ENCODE measurements around the gene VIM. TPM values are rescaled to one million over a fixed set of nuclear protein-coding genes. Genes with fewer than 3 reads are reported as not detected.

Gene VIM
- 100 to 1,000 TPM in 1 of 2 donors, 10 to 100 TPM in 1; 70.1 to 174 TPM for polyA plus RNA-seq

- WGBS, 2 donors: 1% methylated on average over 77 of the region's 77 CpGs
- Histone ChIP-seq H3K9me3 (ENCODE audit: control insufficient read depth in 2 of 2, insufficient read depth in 1 of 2, low read depth in 1 of 2, low read length in 1 of 2) (peaks cover 0 to 6% of the 10 kb centered on the region in 2 donors), H3K4me3 (ENCODE audit: low read depth in 1 of 2, low read length in 2 of 2) (peak within 1 kb of the TSS; percentile 50 to 96), H3K4me1 (ENCODE audit: control insufficient read depth in 2 of 2, insufficient read depth in 2 of 2, low read length in 1 of 2) (peaks cover 0 to 12% of the 10 kb centered on the region in 2 donors), H3K27ac (ENCODE audit: low read depth in 2 of 2, low read length in 1 of 2) (peak within 1 kb of the TSS; percentile 90 to 97), H3K36me3 (ENCODE audit: control insufficient read depth in 2 of 2, insufficient read depth in 2 of 2, low read length in 1 of 2) (no peaks in the 10 kb centered on the region), H3K27me3 (ENCODE audit: control insufficient read depth in 1 of 2, insufficient read depth in 2 of 2, low read length in 2 of 2) (peaks cover 0 to 3% of the 10 kb centered on the region in 2 donors)
Observed at GRCh38 chr10:17228091-17229015, at the start of gene VIM. Gene VIM (plus strand): TSS chr10:17228241. CDS start chr10:17229423, 1,182 bp downstream.

- Histone ChIP-seq H3K4me1 (ENCODE audit: control insufficient read depth in 2 of 2, insufficient read depth in 2 of 2, low read length in 1 of 2) (no peaks in the 10 kb centered on the region), H3K27ac (ENCODE audit: low read depth in 2 of 2, low read length in 1 of 2) (no peak overlapping the region), H3K27me3 (ENCODE audit: control insufficient read depth in 1 of 2, insufficient read depth in 2 of 2, low read length in 2 of 2) (no peaks in the 10 kb centered on the region), H3K4me3 (ENCODE audit: low read depth in 1 of 2, low read length in 2 of 2) (no peak overlapping the region), H3K9me3 (ENCODE audit: control insufficient read depth in 2 of 2, insufficient read depth in 1 of 2, low read depth in 1 of 2, low read length in 1 of 2) (no peaks in the 10 kb centered on the region), H3K36me3 (ENCODE audit: control insufficient read depth in 2 of 2, insufficient read depth in 2 of 2, low read length in 1 of 2) (no peaks in the 10 kb centered on the region)
- WGBS, 2 donors: 84 to 88% methylated on average over 3 of the region's 3 CpGs
Observed at GRCh38 chr10:17179002-17179401, 49.0 kb upstream of the VIM start.

DNA sequence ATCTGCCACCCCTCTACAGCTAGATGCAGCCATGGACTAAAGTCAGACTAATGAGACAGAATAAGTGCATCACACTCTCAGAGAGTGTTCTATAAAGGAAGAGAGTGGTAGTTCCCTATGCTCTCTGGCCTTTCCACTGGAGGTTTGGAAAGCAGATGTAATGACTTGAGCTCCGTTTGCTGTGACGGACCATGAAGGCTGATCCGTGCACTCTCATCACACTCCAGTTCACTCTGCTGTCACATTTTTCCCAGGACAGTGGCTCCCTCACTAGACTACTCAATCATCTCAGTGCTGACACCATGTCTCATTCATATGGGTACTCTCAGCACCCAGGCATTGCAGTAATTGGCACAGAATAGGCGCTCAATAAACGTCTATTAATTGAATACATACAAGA is 46.9 kb upstream of the VIM start:
- WGBS, 2 donors: 88 to 92% methylated on average over 5 of the region's 5 CpGs

DNA sequence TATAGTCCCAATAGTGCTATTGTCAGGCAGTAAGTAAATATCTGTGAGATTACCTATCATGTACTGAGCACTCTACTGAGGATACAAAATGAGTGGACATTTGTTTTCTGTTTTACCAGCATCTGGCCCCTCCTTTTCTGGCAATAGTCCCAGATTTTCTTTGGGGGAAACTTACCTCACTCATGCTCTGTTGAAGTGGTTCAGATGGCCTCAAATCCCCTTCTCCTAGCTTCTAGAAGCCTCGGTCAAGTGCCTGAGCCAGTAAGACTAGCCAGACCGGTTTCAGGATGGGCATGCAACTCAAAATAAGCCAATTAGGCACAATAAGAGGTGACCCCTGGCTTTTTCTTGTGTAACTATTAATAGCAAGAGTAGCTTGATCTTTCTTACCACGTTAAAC is 46.3 kb upstream of the VIM start:
- no peaks in the 10 kb centered on the region for H3K36me3 ChIP-seq (ENCODE audit: control insufficient read depth in 2 of 2, insufficient read depth in 2 of 2, low read length in 1 of 2)
- no peaks in the 10 kb centered on the region for H3K4me1 ChIP-seq (ENCODE audit: control insufficient read depth in 2 of 2, insufficient read depth in 2 of 2, low read length in 1 of 2)
- no peak overlapping the region for H3K27ac ChIP-seq (ENCODE audit: low read depth in 2 of 2, low read length in 1 of 2)
- WGBS, 2 donors: 70 to 71% methylated on average over 3 of the region's 3 CpGs
- H3K4me3 ChIP-seq (ENCODE audit: low read depth in 1 of 2, low read length in 2 of 2): no peak overlapping the region
- H3K27me3 ChIP-seq (ENCODE audit: control insufficient read depth in 1 of 2, insufficient read depth in 2 of 2, low read length in 2 of 2): no peaks in the 10 kb centered on the region
- H3K9me3 ChIP-seq (ENCODE audit: control insufficient read depth in 2 of 2, insufficient read depth in 1 of 2, low read depth in 1 of 2, low read length in 1 of 2): no peaks in the 10 kb centered on the region

More for the DNA sequence above, 46.9 kb upstream of the VIM start:
- H3K4me1 ChIP-seq (ENCODE audit: control insufficient read depth in 2 of 2, insufficient read depth in 2 of 2, low read length in 1 of 2): no peaks in the 10 kb centered on the region
- H3K27ac ChIP-seq (ENCODE audit: low read depth in 2 of 2, low read length in 1 of 2): no peak overlapping the region
- H3K27me3 ChIP-seq (ENCODE audit: control insufficient read depth in 1 of 2, insufficient read depth in 2 of 2, low read length in 2 of 2): no peaks in the 10 kb centered on the region
- no peak overlapping the region for H3K4me3 ChIP-seq (ENCODE audit: low read depth in 1 of 2, low read length in 2 of 2)
- no peaks in the 10 kb centered on the region for H3K9me3 ChIP-seq (ENCODE audit: control insufficient read depth in 2 of 2, insufficient read depth in 1 of 2, low read depth in 1 of 2, low read length in 1 of 2)
- H3K36me3 ChIP-seq (ENCODE audit: control insufficient read depth in 2 of 2, insufficient read depth in 2 of 2, low read length in 1 of 2): no peaks in the 10 kb centered on the region

DNA sequence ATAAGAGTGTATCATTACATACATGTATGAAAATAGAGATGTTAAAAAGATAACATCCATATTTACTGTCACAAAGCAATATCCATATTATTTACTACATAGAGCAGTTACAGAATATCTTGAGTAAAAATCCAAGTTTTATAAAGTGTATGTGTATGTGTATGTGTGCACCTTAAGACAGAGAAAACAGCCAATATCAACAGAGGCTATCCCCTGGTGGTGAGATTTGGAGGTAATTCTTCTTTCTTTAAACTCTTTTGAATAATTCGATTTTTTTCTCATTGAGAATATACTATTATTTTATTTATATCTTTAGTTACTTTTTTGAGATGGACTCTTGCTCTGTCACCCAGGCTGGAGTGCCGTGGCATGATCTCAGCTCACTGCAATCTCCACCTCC is 44.9 kb upstream of the VIM start:
- H3K27me3 ChIP-seq (ENCODE audit: control insufficient read depth in 1 of 2, insufficient read depth in 2 of 2, low read length in 2 of 2): no peaks in the 10 kb centered on the region
- H3K4me1 ChIP-seq (ENCODE audit: control insufficient read depth in 2 of 2, insufficient read depth in 2 of 2, low read length in 1 of 2): no peaks in the 10 kb centered on the region
- no peaks in the 10 kb centered on the region for H3K36me3 ChIP-seq (ENCODE audit: control insufficient read depth in 2 of 2, insufficient read depth in 2 of 2, low read length in 1 of 2)
- H3K27ac ChIP-seq (ENCODE audit: low read depth in 2 of 2, low read length in 1 of 2): no peak overlapping the region
- H3K9me3 ChIP-seq (ENCODE audit: control insufficient read depth in 2 of 2, insufficient read depth in 1 of 2, low read depth in 1 of 2, low read length in 1 of 2): no peaks in the 10 kb centered on the region
- 94 to 95% methylated on average over 2 of the region's 2 CpGs for WGBS, 2 donors
- H3K4me3 ChIP-seq (ENCODE audit: low read depth in 1 of 2, low read length in 2 of 2): no peak overlapping the region

- Histone ChIP-seq H3K9me3 (ENCODE audit: control insufficient read depth in 2 of 2, insufficient read depth in 1 of 2, low read depth in 1 of 2, low read length in 1 of 2) (no peaks in the 10 kb centered on the region), H3K4me1 (ENCODE audit: control insufficient read depth in 2 of 2, insufficient read depth in 2 of 2, low read length in 1 of 2) (no peaks in the 10 kb centered on the region), H3K4me3 (ENCODE audit: low read depth in 1 of 2, low read length in 2 of 2) (no peak overlapping the region), H3K27ac (ENCODE audit: low read depth in 2 of 2, low read length in 1 of 2) (no peak overlapping the region), H3K27me3 (ENCODE audit: control insufficient read depth in 1 of 2, insufficient read depth in 2 of 2, low read length in 2 of 2) (no peaks in the 10 kb centered on the region), H3K36me3 (ENCODE audit: control insufficient read depth in 2 of 2, insufficient read depth in 2 of 2, low read length in 1 of 2) (no peaks in the 10 kb centered on the region)
- 98 to 99% methylated on average over 3 of the region's 3 CpGs for WGBS, 2 donors
Observed at GRCh38 chr10:17185873-17186272, 42.2 kb upstream of the VIM start.

DNA sequence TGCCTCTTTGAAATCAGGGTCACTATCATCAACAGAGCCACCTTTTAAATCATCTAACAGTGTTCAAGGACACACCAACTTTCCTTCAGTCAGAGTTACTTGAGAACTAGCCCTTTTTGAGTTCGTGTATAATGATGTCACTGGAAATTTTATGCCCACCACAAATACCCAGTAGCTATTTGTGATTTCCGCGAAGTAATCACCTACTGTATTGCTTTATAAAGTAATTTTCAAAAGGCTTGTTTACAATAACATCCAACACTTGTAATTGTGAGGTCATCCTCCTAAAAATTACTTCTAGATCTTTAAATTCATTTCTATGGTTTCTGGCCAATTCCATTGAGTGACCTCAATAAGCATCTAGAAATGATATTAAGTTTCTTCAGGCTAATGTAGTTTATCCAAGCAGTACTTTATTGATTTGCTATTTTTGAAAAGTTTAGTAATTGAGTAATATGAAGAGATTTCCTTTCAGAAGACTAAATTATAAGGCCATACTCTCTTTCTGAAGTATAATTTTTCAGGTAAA is 39.3 kb upstream of the VIM start:
- 88 to 92% methylated on average over 3 of the region's 3 CpGs for WGBS, 2 donors
- no peaks in the 10 kb centered on the region for H3K27me3 ChIP-seq (ENCODE audit: control insufficient read depth in 1 of 2, insufficient read depth in 2 of 2, low read length in 2 of 2)
- H3K36me3 ChIP-seq (ENCODE audit: control insufficient read depth in 2 of 2, insufficient read depth in 2 of 2, low read length in 1 of 2): no peaks in the 10 kb centered on the region
- H3K4me3 ChIP-seq (ENCODE audit: low read depth in 1 of 2, low read length in 2 of 2): no peak overlapping the region
- H3K9me3 ChIP-seq (ENCODE audit: control insufficient read depth in 2 of 2, insufficient read depth in 1 of 2, low read depth in 1 of 2, low read length in 1 of 2): no peaks in the 10 kb centered on the region
- no peak overlapping the region for H3K27ac ChIP-seq (ENCODE audit: low read depth in 2 of 2, low read length in 1 of 2)
- H3K4me1 ChIP-seq (ENCODE audit: control insufficient read depth in 2 of 2, insufficient read depth in 2 of 2, low read length in 1 of 2): no peaks in the 10 kb centered on the region

GRCh38 chr10:17190602-17191001 is 37.4 kb upstream of the VIM start:
- WGBS, 2 donors: 89% methylated on average over 2 of the region's 2 CpGs
- H3K4me1 ChIP-seq (ENCODE audit: control insufficient read depth in 2 of 2, insufficient read depth in 2 of 2, low read length in 1 of 2): no peaks in the 10 kb centered on the region
- H3K36me3 ChIP-seq (ENCODE audit: control insufficient read depth in 2 of 2, insufficient read depth in 2 of 2, low read length in 1 of 2): no peaks in the 10 kb centered on the region
- H3K9me3 ChIP-seq (ENCODE audit: control insufficient read depth in 2 of 2, insufficient read depth in 1 of 2, low read depth in 1 of 2, low read length in 1 of 2): no peaks in the 10 kb centered on the region
- no peak overlapping the region for H3K27ac ChIP-seq (ENCODE audit: low read depth in 2 of 2, low read length in 1 of 2)
- H3K27me3 ChIP-seq (ENCODE audit: control insufficient read depth in 1 of 2, insufficient read depth in 2 of 2, low read length in 2 of 2): no peaks in the 10 kb centered on the region
- H3K4me3 ChIP-seq (ENCODE audit: low read depth in 1 of 2, low read length in 2 of 2): no peak overlapping the region

DNA sequence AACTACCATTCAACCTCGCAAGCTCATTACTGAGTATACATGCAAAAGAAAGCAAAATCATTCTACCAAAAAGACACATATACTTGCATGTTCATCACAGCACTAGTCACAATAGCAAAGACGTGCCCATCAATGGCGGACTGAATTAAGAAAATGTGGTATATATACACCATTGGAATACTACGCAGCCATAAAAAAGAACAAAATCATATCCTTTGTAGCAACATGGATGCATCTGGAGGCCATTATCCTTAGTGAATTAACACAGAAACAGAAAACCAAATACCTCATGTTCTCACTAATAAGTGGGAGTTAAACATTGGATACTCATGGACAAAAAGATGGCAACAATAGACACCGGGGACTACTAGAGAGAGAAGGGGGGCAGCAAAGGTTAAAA is 33.0 kb upstream of the VIM start:
- Histone ChIP-seq H3K27me3 (ENCODE audit: control insufficient read depth in 1 of 2, insufficient read depth in 2 of 2, low read length in 2 of 2) (no peaks in the 10 kb centered on the region), H3K36me3 (ENCODE audit: control insufficient read depth in 2 of 2, insufficient read depth in 2 of 2, low read length in 1 of 2) (no peaks in the 10 kb centered on the region), H3K4me1 (ENCODE audit: control insufficient read depth in 2 of 2, insufficient read depth in 2 of 2, low read length in 1 of 2) (no peaks in the 10 kb centered on the region), H3K4me3 (ENCODE audit: low read depth in 1 of 2, low read length in 2 of 2) (no peak overlapping the region), H3K9me3 (ENCODE audit: control insufficient read depth in 2 of 2, insufficient read depth in 1 of 2, low read depth in 1 of 2, low read length in 1 of 2) (no peaks in the 10 kb centered on the region), H3K27ac (ENCODE audit: low read depth in 2 of 2, low read length in 1 of 2) (no peak overlapping the region)
- 78 to 82% methylated on average over 5 of the region's 5 CpGs for WGBS, 2 donors

- Histone ChIP-seq H3K4me1 (ENCODE audit: control insufficient read depth in 2 of 2, insufficient read depth in 2 of 2, low read length in 1 of 2) (no peaks in the 10 kb centered on the region), H3K36me3 (ENCODE audit: control insufficient read depth in 2 of 2, insufficient read depth in 2 of 2, low read length in 1 of 2) (no peaks in the 10 kb centered on the region), H3K27me3 (ENCODE audit: control insufficient read depth in 1 of 2, insufficient read depth in 2 of 2, low read length in 2 of 2) (no peaks in the 10 kb centered on the region), H3K9me3 (ENCODE audit: control insufficient read depth in 2 of 2, insufficient read depth in 1 of 2, low read depth in 1 of 2, low read length in 1 of 2) (no peaks in the 10 kb centered on the region), H3K4me3 (ENCODE audit: low read depth in 1 of 2, low read length in 2 of 2) (no peak overlapping the region), H3K27ac (ENCODE audit: low read depth in 2 of 2, low read length in 1 of 2) (no peak overlapping the region)
- WGBS, 2 donors: 30 to 43% methylated on average over 2 of the region's 2 CpGs
Observed at GRCh38 chr10:17196045-17196444, 32.0 kb upstream of the VIM start.

Data from esophagus (tissue), 2 donors.